Activated T-helper 2 cell treated with anti-CD3 and anti-CD28 coated beads, Interferon-gamma antibody, Interleukin-2, Interleukin-4, amounts not matched to agents 10 μg/mL and 5 μg/mL and 100 μg/mL, durations not matched to agents 14 hours and 24 hours and 36 hours (primary cell): ENCODE measurements around the gene HOXA13. TPM values are rescaled to one million over a fixed set of nuclear protein-coding genes. Genes with fewer than 3 reads are reported as not detected.

Experiments used
- DNase-seq: peaks from one replicate; pipeline ENCODE4 v3.0.0; 2021; ENCODE audit warnings: low spot score
- H3K27ac Mint-ChIP-seq: one replicate; pipeline ENCODE4 v1.8.0; 2021; ENCODE audit warnings: mixed read lengths
- H3K27me3 Mint-ChIP-seq: one replicate; pipeline ENCODE4 v1.8.0; 2021; ENCODE audit warnings: low read depth, mixed read lengths
- H3K36me3 Mint-ChIP-seq: one replicate; pipeline ENCODE4 v1.8.0; 2021; ENCODE audit warnings: low read depth, mixed read lengths
- H3K4me1 Mint-ChIP-seq: one replicate; pipeline ENCODE4 v1.8.0; 2021; ENCODE audit warnings: low read depth, mixed read lengths
- H3K4me3 Mint-ChIP-seq: one replicate; pipeline ENCODE4 v1.8.0; 2021; ENCODE audit warnings: low read depth, mild to moderate bottlenecking, moderate library complexity, mixed read lengths
- H3K9me3 Mint-ChIP-seq: one replicate; pipeline ENCODE4 v1.8.0; 2021; ENCODE audit warnings: mixed read lengths
- intact Hi-C: fragments of 100-400 bp; cut with micrococcal nuclease; formaldehyde crosslinking; loops from one replicate; pipeline ENCODE4 v1.15.1; 2023
- total RNA-seq: library from RNA; stranded (reverse); gene quantifications from 2 replicates; pipeline ENCODE4 v1.2.3, GENCODE V29; 2022

The HOXA13 gene
- total RNA-seq, 1 donor from 2014 or later = not detected

DNA sequence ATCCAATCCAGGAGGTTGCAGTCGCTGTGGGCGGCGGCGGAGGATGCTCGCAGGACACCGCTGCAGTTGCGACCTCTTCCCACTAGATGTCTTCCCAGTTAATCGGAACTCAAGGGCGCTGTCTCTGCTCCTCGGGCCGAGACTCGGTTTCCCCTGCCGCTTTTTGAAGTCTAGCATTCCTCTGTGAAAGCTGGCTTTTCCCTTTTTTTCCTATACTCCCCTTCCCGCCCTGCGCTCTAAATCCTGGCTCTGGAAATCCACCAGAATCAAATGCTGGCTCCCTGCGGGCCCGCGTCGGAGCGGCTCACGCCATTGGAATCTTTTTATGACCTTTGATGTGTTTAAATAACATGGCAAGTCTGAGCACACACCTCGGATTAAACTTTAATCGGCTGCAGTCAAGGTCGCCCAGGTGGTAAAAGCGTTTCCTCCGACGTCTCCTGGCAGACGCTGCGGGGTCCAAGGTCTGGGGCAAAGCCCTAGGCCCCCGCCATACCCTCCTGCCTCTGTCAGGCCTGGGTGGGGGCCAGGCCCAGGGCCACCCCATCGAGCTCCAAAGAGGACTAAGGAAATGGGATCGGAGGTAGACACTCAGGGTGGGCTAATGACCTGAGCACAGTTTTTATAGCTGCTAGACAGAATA is 10.7 kb upstream of the HOXA13 start:
- Mint-ChIP-seq H3K4me1 (no peaks in the 10 kb centered on the region), H3K36me3 (no peaks in the 10 kb centered on the region), H3K27me3 (peaks cover 83% of the 10 kb centered on the region), H3K4me3 (peak overlapping the region; percentile 10), H3K27ac (no peak overlapping the region), H3K9me3 (no peaks in the 10 kb centered on the region)
- intact Hi-C loops = loop anchor here (5.0 kb wide), 3 partner anchors 367 to 812 kb away; no protein-coding TSS in a partner anchor
- DNase-seq = no peak

DNA sequence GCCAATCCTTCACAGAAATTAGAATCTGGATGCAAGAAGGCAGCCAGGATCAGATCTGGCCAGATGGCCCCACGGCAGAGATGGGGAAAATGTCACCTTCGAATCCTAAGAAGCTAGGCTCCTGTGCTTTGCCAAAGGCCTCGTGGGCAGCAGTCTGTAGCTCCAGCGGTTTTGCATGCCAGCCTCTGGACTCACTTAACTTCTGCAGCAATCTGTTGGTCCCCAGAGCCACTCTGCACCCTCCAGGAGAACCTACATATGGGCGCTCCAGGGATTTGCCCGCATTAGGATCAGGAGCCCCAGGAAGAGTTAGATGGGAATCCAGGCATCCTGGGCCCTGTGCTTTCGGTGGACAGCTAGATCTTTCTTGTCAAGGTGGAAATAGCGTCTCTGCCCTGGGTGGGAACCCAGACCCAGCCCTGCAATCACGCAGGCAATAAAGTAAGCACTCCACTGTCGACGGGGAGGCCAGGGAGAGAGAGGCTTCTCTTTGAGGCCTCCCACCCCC is 10.1 kb upstream of the HOXA13 start:
- Mint-ChIP-seq H3K36me3 (no peaks in the 10 kb centered on the region), H3K9me3 (no peaks in the 10 kb centered on the region), H3K27ac (no peak overlapping the region), H3K4me1 (no peaks in the 10 kb centered on the region), H3K4me3 (no peak overlapping the region), H3K27me3 (peaks cover 82% of the 10 kb centered on the region)
- no peak for DNase-seq
- intact Hi-C loops = loop anchor here (5.0 kb wide), 3 partner anchors 367 to 812 kb away; no protein-coding TSS in a partner anchor

DNA sequence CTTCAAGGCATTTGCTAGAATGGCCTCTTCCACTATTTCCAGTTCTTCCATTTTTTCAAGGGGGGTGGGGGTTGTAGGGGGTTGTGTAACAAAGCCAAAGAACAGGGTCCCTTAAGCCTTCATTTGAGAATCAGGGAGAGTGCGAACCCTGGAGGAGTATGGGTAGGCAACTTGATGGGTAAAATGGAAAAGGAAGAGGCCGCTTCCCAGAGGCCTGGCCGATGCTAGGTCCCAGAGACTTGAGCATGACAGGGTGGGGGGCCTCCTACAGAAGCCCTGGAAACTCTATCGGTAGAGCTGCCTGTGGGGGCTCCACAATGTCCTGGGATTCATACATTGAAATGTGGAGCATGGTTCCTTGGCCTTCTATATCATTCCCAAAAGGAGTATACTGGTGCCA is 9.1 kb upstream of the HOXA13 start:
- Mint-ChIP-seq H3K4me1 (no peaks in the 10 kb centered on the region), H3K36me3 (no peaks in the 10 kb centered on the region), H3K9me3 (no peaks in the 10 kb centered on the region), H3K27me3 (peaks cover 82% of the 10 kb centered on the region), H3K4me3 (no peak overlapping the region), H3K27ac (no peak overlapping the region)
- no peak for DNase-seq
- intact Hi-C loops = no loop called here

- Mint-ChIP-seq H3K27me3 (peaks cover 88% of the 10 kb centered on the region), H3K36me3 (no peaks in the 10 kb centered on the region), H3K9me3 (no peaks in the 10 kb centered on the region), H3K4me3 (no peak overlapping the region), H3K27ac (no peak overlapping the region), H3K4me1 (no peaks in the 10 kb centered on the region)
- no peak for DNase-seq
- intact Hi-C loops = no loop called here
Observed at GRCh38 chr7:27207348-27207985, 7.6 kb upstream of the HOXA13 start.

GRCh38 chr7:27205325-27206280 is 5.7 kb upstream of the HOXA13 start:
- H3K27me3 Mint-ChIP-seq = peaks cover 88% of the 10 kb centered on the region
- intact Hi-C loops = no loop called here
- H3K36me3 Mint-ChIP-seq = no peaks in the 10 kb centered on the region
- no peak overlapping the region for H3K27ac Mint-ChIP-seq
- no peaks in the 10 kb centered on the region for H3K9me3 Mint-ChIP-seq
- no peak for DNase-seq
- peaks cover 4% of the 10 kb centered on the region for H3K4me1 Mint-ChIP-seq
- no peak overlapping the region for H3K4me3 Mint-ChIP-seq

GRCh38 chr7:27204851-27205322 is 5.0 kb upstream of the HOXA13 start:
- Mint-ChIP-seq H3K9me3 (no peaks in the 10 kb centered on the region), H3K36me3 (no peaks in the 10 kb centered on the region), H3K27ac (no peak overlapping the region), H3K4me1 (peaks cover 4% of the 10 kb centered on the region), H3K4me3 (no peak overlapping the region), H3K27me3 (peaks cover 85% of the 10 kb centered on the region)
- intact Hi-C loops = no loop called here
- no peak for DNase-seq

GRCh38 chr7:27203964-27204594 is 4.2 kb upstream of the HOXA13 start:
- Mint-ChIP-seq H3K27me3 (peaks cover 80% of the 10 kb centered on the region), H3K36me3 (no peaks in the 10 kb centered on the region)
- intact Hi-C loops = no loop called here

GRCh38 chr7:27203365-27203953 is 3.6 kb upstream of the HOXA13 start:
- no peak for DNase-seq
- intact Hi-C loops = no loop called here

More at GRCh38 chr7:27203964-27204594, 4.2 kb upstream of the HOXA13 start:
- Mint-ChIP-seq H3K9me3 (no peaks in the 10 kb centered on the region), H3K27ac (no peak overlapping the region), H3K4me1 (peaks cover 4% of the 10 kb centered on the region), H3K4me3 (no peak overlapping the region)
- no peak for DNase-seq

DNA sequence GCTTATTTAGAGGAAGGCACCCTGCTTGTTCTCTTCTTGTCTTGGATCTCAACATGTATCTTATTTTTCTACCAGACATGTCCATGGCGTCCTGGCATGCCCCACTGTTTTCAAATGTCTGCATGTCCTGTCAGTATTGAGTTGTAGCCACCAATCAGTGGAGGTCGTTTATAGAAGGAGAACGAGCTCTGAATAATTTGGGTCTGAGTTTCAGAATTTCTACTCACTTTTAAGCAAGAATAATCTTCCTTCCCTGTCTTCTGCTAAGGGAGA is 2.9 kb upstream of the HOXA13 start:
- Mint-ChIP-seq H3K9me3 (no peaks in the 10 kb centered on the region), H3K27me3 (peaks cover 83% of the 10 kb centered on the region), H3K4me1 (peaks cover 4% of the 10 kb centered on the region), H3K36me3 (no peaks in the 10 kb centered on the region), H3K27ac (no peak overlapping the region), H3K4me3 (no peak overlapping the region)
- intact Hi-C loops = loop anchor here (1.0 kb wide), 1 partner anchor 36 kb away; no protein-coding TSS in a partner anchor
- no peak for DNase-seq

More at GRCh38 chr7:27203365-27203953, 3.6 kb upstream of the HOXA13 start:
- Mint-ChIP-seq H3K9me3 (no peaks in the 10 kb centered on the region), H3K4me1 (peaks cover 4% of the 10 kb centered on the region), H3K36me3 (no peaks in the 10 kb centered on the region), H3K27me3 (peaks cover 81% of the 10 kb centered on the region), H3K4me3 (no peak overlapping the region), H3K27ac (no peak overlapping the region)

DNA sequence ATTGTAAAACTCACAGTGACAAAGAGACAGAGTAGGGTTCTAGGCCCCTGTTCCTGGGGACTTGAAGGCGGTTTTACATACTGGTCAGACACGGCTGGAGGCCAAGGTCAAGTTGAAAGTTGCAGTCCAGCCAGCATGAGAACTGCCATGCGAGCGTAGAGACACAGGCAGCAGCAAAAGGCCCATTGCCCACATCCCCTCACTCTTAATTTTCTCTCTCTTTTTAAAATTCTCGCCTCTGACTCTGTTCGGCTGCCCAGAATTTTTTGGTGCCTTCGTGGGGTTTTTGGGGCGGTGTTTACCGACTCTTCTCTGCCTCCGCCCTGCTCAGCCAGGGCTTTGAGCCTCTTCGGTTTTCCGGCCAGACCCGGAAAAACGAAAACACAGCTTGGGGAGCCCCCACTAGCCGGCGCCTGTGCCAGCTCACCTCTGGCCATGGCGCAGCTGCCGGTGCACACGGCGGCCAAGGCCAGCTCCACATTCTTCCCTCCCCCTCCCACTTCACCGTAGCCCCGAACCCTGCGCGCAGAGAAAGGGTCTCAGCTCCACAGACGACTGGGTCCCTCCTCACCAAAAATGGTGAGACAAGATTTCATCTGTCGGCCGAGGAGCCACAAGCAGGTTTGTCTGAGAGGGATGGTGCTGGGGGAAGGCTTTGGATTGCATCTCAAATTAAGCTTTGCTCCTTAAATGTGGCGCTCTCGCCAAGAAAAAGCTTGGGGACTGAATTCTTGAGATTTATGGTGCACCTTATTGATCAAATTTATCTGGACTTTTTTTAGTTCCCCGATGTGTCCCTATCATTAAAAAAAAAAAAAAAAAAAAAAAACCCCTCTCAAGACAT is 2.3 kb upstream of the HOXA13 start:
- Mint-ChIP-seq H3K9me3 (no peaks in the 10 kb centered on the region), H3K4me3 (no peak overlapping the region), H3K27me3 (peaks cover 83% of the 10 kb centered on the region), H3K4me1 (peaks cover 4% of the 10 kb centered on the region), H3K36me3 (no peaks in the 10 kb centered on the region), H3K27ac (no peak overlapping the region)
- no peak for DNase-seq
- intact Hi-C loops = loop anchor here (1.0 kb wide), 1 partner anchor 36 kb away; no protein-coding TSS in a partner anchor

DNA sequence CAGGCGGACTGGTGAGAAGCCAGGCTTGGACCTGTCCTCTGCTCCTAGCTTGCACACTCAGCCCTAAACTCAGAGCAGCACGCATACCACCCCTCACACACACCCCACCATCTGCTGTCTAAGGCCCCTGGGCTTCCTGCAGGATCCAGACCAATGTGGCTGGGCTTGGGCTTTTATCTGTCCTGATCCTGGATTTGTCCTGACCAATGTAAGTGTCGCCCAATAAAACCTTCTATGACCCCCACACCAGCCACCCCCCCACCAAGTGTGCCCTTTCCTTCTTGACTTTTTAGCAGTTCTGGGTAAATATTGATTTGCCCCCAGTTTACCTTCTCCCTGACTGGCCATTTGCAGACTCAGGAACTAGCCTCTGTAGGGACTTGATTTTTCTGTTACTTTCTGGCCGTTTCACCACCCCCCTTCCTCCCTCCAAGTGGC is 1.7 kb upstream of the HOXA13 start:
- no peak overlapping the region for H3K27ac Mint-ChIP-seq
- peaks cover 4% of the 10 kb centered on the region for H3K4me1 Mint-ChIP-seq
- DNase-seq = no peak
- H3K27me3 Mint-ChIP-seq = peaks cover 83% of the 10 kb centered on the region
- H3K9me3 Mint-ChIP-seq = no peaks in the 10 kb centered on the region
- intact Hi-C loops = loop anchor here (1.0 to 2.0 kb wide), 2 partner anchors 15 to 37 kb away; no protein-coding TSS in a partner anchor
- no peaks in the 10 kb centered on the region for H3K36me3 Mint-ChIP-seq
- H3K4me3 Mint-ChIP-seq = no peak overlapping the region
